ENCODE measurements around the gene SDCCAG8. TPM values are rescaled to one million over a fixed set of nuclear protein-coding genes. Genes with fewer than 3 reads are reported as not detected.

SDCCAG8 gene
- total RNA-seq, 1 experiment from 2014 or later, result 10.0 TPM

DNA sequence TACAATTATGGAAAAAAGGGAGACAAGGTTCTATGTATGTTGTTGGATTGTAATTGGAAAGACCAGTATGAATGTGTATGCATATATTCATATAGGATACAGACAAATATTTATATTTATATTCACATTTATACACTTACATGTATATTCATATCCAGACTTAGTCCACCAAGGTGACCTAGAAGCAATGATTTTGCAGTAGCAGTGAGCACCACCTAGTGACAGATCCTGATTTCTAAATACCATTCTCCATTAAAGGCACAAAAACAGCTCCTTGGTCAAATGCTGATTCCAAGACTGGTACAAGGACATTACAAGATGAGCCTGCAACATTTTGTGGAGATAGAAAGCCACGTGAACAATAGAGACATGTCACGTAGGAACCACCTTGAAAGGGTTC is 153.4 kb downstream of the SDCCAG8 start:
- Histone ChIP-seq H4K5ac (ENCODE audit: insufficient read length, low read depth, low read length) (no peak overlapping the region), H2BK120ac (ENCODE audit: low read depth, low read length, poor library complexity, severe bottlenecking) (no peak overlapping the region), H2BK15ac (ENCODE audit: low read depth, low read length) (no peak overlapping the region), H3K27me3 (ENCODE audit: insufficient read depth, low read length) (no peaks in the 10 kb centered on the region), H3K79me2 (ENCODE audit: insufficient read depth, low read length) (no peaks in the 10 kb centered on the region), H3K4ac (ENCODE audit: low read depth, low read length) (no peak overlapping the region), H3K27ac (ENCODE audit: insufficient read length, low read depth, low read length) (no peak overlapping the region), H4K91ac (ENCODE audit: insufficient read length, low read depth, low read length) (no peak overlapping the region), H4K20me1 (ENCODE audit: control insufficient read depth, insufficient read depth, insufficient read length) (no peaks in the 10 kb centered on the region), H3K4me1 (ENCODE audit: insufficient read depth, low read length) (peaks cover 2% of the 10 kb centered on the region; the same call in 1 of the 2 replicates), H2AFZ (ENCODE audit: low read length) (no peak overlapping the region), H3T11ph (ENCODE audit: low read length) (no peak overlapping the region), H3K9me3 (ENCODE audit: control insufficient read depth, low read depth, low read length) (no peaks in the 10 kb centered on the region), H3K23me2 (ENCODE audit: insufficient read length, low read depth, low read length, poor library complexity, severe bottlenecking) (no peaks in the 10 kb centered on the region), H3K56ac (ENCODE audit: insufficient read length, low read depth, low read length) (no peak overlapping the region), H4K8ac (replicated peaks; ENCODE audit: insufficient read length, low read depth, low read length) (no peak overlapping the region), H3K9ac (ENCODE audit: extremely low read depth, insufficient read length, low read length) (no peak overlapping the region), H3K23ac (ENCODE audit: insufficient read length, low read depth, low read length) (no peak overlapping the region), H2AK5ac (ENCODE audit: insufficient read length, low read length) (no peak overlapping the region), H2BK12ac (ENCODE audit: insufficient read length, low read depth, low read length) (no peak overlapping the region), H3K18ac (ENCODE audit: insufficient read length, low read depth, low read length) (no peak overlapping the region), H2BK5ac (ENCODE audit: insufficient read length, low read length) (no peak overlapping the region), H3K4me2 (ENCODE audit: insufficient read depth, insufficient read length, low read length) (no peak overlapping the region), H3K79me1 (ENCODE audit: insufficient read depth, low read depth, low read length, poor library complexity, severe bottlenecking) (no peaks in the 10 kb centered on the region), H3K14ac (ENCODE audit: insufficient read depth, low read length) (no peak overlapping the region), H2BK20ac (ENCODE audit: low read depth, low read length, poor library complexity, severe bottlenecking) (no peak overlapping the region)
- DNase-seq, result no peak
- Mint-ChIP-seq H3K27ac (no peak overlapping the region), H3K27me3 (ENCODE audit: low read depth) (no peaks in the 10 kb centered on the region), H3K36me3 (ENCODE audit: insufficient read depth in 1 of 3, low read depth in 3 of 3) (no peaks in the 10 kb centered on the region), H3K9me3 (no peaks in the 10 kb centered on the region), H3K4me3 (no peak overlapping the region), H3K4me1 (peaks cover 8 to 20% of the 10 kb centered on the region in 2 experiments)
- no CpG with 5 or more reads among the region's 2 CpGs for WGBS (ENCODE audit: extremely low coverage, insufficient read length, low lambda C conversion rate)
- TF ChIP-seq CTCF (conservative IDR thresholded peaks at IDR 0.05), result peak; percentile 62
